Measurements from ENCODE around the gene SORBS1. TPM values are rescaled to one million over a fixed set of nuclear protein-coding genes. Genes with fewer than 3 reads are reported as not detected.
A peak's percentile ranks its signal among the peaks of the same experiment; 100 is the strongest.

The SORBS1 gene
- total and polyA plus RNA-seq, 12 donors, result 140 to 1,253 (median 1,042) TPM

DNA sequence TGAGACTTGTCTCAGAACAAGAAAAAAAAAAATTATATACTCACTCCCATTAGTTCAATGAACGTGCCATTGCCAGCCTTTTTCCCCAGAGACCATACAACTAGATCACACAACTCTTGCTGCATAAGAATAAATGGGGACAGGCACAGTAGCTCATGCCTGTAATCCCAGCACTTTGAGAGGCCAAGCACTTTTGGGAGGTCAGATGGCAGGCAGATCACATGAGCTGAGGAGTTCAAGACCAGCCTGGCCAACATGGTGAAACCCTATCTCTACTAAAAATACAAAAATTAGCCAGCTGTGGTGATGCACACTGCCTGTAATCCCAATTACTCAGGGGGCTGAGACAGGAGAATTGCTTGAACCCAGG, 284.0 kb downstream of the SORBS1 start:
- no peaks in the 10 kb centered on the region for H3K9me3 ChIP-seq
- no peaks in the 10 kb centered on the region for H3K27me3 ChIP-seq
- DNase-seq (no peak), ATAC-seq (no peak)
- H3K4me3 ChIP-seq, result no peak overlapping the region
- 41 to 43% methylated on average over 1 of the region's 1 CpG for WGBS, 2 donors
- peak overlapping the region in 9 of 10 donors; percentile 0 to 86 (median 73) for H3K27ac ChIP-seq
- TF ChIP-seq, protein P1, sequence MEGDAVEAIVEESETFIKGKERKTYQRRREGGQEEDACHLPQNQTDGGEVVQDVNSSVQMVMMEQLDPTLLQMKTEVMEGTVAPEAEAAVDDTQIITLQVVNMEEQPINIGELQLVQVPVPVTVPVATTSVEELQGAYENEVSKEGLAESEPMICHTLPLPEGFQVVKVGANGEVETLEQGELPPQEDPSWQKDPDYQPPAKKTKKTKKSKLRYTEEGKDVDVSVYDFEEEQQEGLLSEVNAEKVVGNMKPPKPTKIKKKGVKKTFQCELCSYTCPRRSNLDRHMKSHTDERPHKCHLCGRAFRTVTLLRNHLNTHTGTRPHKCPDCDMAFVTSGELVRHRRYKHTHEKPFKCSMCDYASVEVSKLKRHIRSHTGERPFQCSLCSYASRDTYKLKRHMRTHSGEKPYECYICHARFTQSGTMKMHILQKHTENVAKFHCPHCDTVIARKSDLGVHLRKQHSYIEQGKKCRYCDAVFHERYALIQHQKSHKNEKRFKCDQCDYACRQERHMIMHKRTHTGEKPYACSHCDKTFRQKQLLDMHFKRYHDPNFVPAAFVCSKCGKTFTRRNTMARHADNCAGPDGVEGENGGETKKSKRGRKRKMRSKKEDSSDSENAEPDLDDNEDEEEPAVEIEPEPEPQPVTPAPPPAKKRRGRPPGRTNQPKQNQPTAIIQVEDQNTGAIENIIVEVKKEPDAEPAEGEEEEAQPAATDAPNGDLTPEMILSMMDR (IDR thresholded peaks at IDR 0.05), result no peak
- peaks cover 0 to under 1% (median 0%) of the 10 kb centered on the region in 9 donors for H3K36me3 ChIP-seq
- intact Hi-C loops (cut with DNase I), result no loop called here
- H3K4me1 ChIP-seq, result peaks cover 8 to 100% (median 98%) of the 10 kb centered on the region in 9 donors

DNA sequence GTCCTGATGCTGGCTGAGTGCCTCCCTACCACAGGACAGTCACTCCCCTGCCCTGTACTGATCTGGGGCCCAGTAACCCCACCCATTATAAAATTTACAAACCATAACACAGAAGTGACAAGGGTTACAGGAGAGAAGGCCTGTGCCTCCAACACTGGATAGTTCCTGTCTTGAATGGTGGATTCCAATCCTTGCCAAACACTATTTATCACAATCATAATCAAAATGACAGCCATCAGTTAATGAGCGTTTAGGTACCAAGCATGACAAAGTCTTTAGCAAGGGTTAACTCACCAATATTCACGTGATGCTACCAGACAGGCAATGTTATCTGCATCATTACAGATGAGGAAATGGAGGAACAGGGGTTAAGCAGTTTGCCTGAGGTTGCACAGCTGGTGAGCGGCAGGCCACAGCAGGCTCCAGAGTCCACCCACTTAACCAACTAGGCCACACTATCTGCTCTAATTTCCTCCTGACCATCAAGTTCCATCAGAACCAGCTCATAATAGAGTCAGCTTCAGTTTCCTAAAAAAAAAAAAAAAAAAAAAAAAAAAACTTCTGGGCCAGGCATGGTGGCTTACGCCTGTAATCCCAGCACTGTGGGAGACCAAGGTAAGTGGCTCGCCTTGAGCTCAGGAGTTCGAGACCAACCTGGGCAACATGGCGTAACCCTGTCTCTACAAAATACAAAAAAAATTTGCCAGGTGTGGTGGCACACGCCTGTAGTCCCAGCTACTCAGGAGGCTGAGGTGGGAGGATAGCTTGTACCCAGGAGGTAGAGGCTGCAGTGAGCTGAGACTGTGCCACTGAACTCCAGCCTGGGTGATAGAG, 284.6 kb downstream of the SORBS1 start:
- TF ChIP-seq, protein P1 (IDR thresholded peaks at IDR 0.05), result no peak
- WGBS, 2 donors, result 71 to 80% methylated on average over 8 of the region's 8 CpGs
- Histone ChIP-seq H3K4me3 (no peak overlapping the region), H3K9me3 (no peaks in the 10 kb centered on the region), H3K27ac (peak overlapping the region; percentile 59 to 86 (median 71)), H3K4me1 (peaks cover 8 to 100% (median 98%) of the 10 kb centered on the region in 9 donors), H3K27me3 (no peaks in the 10 kb centered on the region), H3K36me3 (peaks cover 0 to 2% (median 0%) of the 10 kb centered on the region in 9 donors)
- DNase-seq (no peak), ATAC-seq (peak in 7 of 8 donors; percentile 14 to 53 (median 28))
- intact Hi-C loops (cut with DNase I), result no loop called here

DNA sequence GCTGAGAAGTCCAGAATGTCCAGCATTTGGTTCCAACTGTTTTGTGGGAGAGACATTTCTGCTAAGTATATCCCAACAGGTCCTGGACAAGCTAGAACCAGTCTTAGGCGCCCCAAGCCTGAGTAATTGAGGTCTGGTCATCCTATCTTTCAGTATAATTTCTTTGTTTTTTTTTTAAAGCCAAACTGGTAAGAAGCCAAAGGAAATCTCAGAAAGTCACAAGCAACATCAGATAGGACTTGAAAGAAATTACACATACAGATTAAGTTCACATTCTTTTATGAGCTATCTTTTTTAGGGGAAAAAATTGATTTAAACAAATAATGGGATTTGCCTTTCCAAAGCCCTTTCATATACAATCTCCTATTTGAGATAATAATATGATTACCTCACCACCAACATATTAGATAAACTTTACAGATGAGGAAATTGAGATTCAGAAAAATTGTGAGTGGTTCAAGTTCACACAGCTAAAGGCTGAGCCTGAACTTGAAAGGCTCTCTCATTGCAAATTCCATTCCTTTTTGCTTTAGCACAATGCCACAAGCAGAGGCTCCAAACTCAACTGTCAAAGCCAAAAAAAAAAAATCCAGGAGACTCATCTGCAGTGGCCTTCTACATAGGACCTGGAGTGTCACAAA, 285.3 kb downstream of the SORBS1 start:
- peaks cover 7 to 96% (median 91%) of the 10 kb centered on the region in 9 donors for H3K4me1 ChIP-seq
- peak in 4 of 8 donors; percentile 22 to 30 (median 28) for ATAC-seq
- TF ChIP-seq, protein P1 (IDR thresholded peaks at IDR 0.05), result no peak

More for the DNA sequence above, 285.3 kb downstream of the SORBS1 start:
- H3K4me3 ChIP-seq, result no peak overlapping the region
- H3K27me3 ChIP-seq, result no peaks in the 10 kb centered on the region
- no peaks in the 10 kb centered on the region for H3K9me3 ChIP-seq
- no peak for DNase-seq
- peaks cover 0 to 10% (median 6%) of the 10 kb centered on the region in 9 donors for H3K36me3 ChIP-seq
- WGBS, 2 donors, result 59 to 82% methylated on average over 1 of the region's 1 CpG
- intact Hi-C loops (cut with DNase I), result no loop called here
- H3K27ac ChIP-seq, result peak overlapping the region; percentile 59 to 86 (median 71)
